Dermis lymphatic vessel endothelial cell (primary cell): ENCODE measurements around the gene SUB1. TPM values are rescaled to one million over a fixed set of nuclear protein-coding genes. Genes with fewer than 3 reads are reported as not detected.

Experiments used
- total RNA-seq: library from RNA; depleted of rRNA; stranded (reverse); fragments of >200 nt; gene quantifications from 2 replicates; pipeline ENCODE4 v1.2.1, GENCODE V29; 2014

The SUB1 gene
- total RNA-seq = 100 and 113 TPM in 2 replicates

DNA sequence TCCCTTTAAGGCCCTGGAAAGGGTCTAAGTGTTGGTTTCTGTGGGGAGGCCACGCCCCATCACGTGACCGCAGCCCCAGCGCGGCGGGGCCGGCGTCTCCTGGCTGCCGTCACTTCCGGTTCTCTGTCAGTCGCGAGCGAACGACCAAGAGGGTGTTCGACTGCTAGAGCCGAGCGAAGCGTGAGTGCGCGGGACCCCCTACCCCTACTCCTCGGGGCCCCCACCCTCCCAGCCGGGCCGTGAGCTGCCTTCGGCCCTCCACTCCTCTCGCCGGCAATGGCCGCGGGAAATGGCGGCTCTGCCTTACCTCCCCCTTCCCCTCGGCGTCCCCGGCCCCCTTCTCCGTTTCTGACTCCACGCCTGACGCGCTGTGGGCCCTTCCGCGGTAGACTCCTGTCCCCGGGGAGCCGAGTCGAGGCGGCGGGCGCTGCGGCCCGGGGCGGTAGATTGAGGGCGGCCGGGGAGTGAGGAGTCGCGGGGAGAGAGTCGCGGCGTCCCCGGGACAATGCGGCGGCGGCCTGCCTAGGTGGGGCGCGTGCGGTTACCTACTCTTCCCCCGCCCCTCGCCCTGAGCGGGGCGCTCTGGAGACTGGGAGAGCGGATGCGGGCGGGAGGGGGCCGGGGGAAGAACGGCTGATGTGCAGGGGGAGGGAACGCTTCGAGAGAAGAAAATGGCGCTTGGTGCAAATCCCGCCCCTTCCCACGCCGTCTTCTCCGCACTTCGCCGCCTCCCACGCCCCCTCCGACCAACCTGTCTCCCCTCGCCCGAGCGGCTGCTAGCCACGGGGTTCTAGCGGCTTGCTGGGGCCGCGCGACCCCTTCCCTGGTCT lies at the start of gene SUB1:
Gene SUB1 (plus strand): TSS at position 112 of the 830 bp plus-strand sequence. CDS start 2,956 bp downstream, outside the sequence.

Other genes with a start within 250 kb of the SUB1 start
- 57.5 and 71.9 TPM in 2 replicates for gene ZFR, start 140.8 kb upstream of the SUB1 start, total RNA-seq
- gene NPR3, start 125.8 kb downstream of the SUB1 start, total RNA-seq = 0.26 and 1.5 TPM in 2 replicates